Fibroblast of skin of left quadriceps (primary cell): Measurements from ENCODE around the gene ZIC5.

Source experiments
- DNase-seq, 2 experiments: peaks; one replicate each; pipeline ENCODE4 v3.0.0-alpha.2; 2013; ENCODE audit warnings: low read depth in 2 of 2

The ZIC5 gene

GRCh38 chr13:99987154-99988019, 15.8 kb upstream of the ZIC5 start:
- DNase-seq = no peak

GRCh38 chr13:99986741-99987140, 15.2 kb upstream of the ZIC5 start:
- DNase-seq = no peak

- no peak for DNase-seq
Observed at GRCh38 chr13:99985886-99986527, 14.4 kb upstream of the ZIC5 start.

GRCh38 chr13:99985241-99985874, 13.8 kb upstream of the ZIC5 start:
- no peak for DNase-seq

- DNase-seq = no peak
Observed at GRCh38 chr13:99984461-99985240, 13.1 kb upstream of the ZIC5 start.

- no peak for DNase-seq
Observed at GRCh38 chr13:99983499-99984401, 12.2 kb upstream of the ZIC5 start.

GRCh38 chr13:99982731-99983498, 11.3 kb upstream of the ZIC5 start:
- no peak for DNase-seq

- no peak for DNase-seq
Observed at GRCh38 chr13:99982036-99982730, 10.6 kb upstream of the ZIC5 start.

- DNase-seq = no peak
Observed at GRCh38 chr13:99981735-99982035, 10.1 kb upstream of the ZIC5 start, which contains the start of gene ZIC2. Gene ZIC2 (plus strand): TSS chr13:99981784. CDS start chr13:99982065, 281 bp downstream.

- no peak for DNase-seq
Observed at GRCh38 chr13:99980824-99981734, 9.5 kb upstream of the ZIC5 start.

GRCh38 chr13:99980201-99980823, 8.7 kb upstream of the ZIC5 start:
- DNase-seq = no peak

GRCh38 chr13:99979453-99980200, 8.1 kb upstream of the ZIC5 start:
- DNase-seq = no peak

- no peak for DNase-seq
Observed at GRCh38 chr13:99978799-99979452, 7.4 kb upstream of the ZIC5 start.

GRCh38 chr13:99977912-99978798, 6.6 kb upstream of the ZIC5 start:
- no peak for DNase-seq

GRCh38 chr13:99977334-99977911, 5.9 kb upstream of the ZIC5 start:
- DNase-seq = no peak
